ENCODE data around the gene CHST15.
A peak's percentile ranks its signal among the peaks of the same experiment; 100 is the strongest.

Gene CHST15

DNA sequence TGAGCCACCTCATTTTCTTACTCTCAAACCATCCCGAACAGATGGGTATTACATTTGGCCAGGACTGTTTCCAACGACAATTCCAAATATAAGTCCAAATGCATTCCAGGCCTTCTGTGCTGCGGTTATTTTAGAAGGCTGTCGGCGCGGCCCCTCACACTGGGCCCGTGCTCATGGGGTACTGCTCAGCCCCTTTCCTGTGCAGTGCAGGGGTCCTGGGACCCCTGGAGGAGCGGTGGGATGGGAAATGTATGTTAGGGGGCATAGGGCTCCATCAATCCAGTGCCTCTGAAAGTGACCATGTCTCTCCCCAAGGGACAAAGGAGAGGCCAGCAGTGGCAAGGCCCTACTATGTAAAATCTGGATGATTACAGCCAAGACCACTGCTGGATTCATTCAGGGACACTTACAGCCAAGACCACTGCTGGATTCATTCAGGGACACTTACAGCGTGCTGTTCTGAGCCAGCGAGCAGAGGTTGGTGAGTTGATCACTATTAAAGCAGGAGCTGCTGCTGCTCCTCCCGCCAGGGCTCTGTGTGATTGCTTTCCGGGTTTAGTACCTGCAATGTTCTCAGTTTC is 66.3 kb downstream of the CHST15 start:
- no peak for DNase-seq

DNA sequence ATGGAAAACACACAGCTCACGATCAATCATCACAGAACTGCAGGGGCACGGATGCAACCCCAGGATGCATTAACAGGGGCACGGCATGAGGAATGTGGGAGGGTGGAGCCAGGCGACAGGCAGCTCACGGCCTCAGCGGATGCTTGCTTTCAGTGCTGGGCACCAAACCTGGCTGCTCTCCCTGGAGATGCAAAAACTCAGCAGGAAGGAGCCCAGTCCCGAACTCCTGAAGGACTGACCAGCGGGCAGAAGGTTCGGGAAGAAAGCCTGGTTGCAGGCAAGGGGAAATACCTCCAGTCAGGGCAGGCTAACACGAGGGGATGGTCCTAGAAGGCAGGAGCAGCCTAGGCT is 66.8 kb downstream of the CHST15 start:
- DNase-seq = no peak

DNA sequence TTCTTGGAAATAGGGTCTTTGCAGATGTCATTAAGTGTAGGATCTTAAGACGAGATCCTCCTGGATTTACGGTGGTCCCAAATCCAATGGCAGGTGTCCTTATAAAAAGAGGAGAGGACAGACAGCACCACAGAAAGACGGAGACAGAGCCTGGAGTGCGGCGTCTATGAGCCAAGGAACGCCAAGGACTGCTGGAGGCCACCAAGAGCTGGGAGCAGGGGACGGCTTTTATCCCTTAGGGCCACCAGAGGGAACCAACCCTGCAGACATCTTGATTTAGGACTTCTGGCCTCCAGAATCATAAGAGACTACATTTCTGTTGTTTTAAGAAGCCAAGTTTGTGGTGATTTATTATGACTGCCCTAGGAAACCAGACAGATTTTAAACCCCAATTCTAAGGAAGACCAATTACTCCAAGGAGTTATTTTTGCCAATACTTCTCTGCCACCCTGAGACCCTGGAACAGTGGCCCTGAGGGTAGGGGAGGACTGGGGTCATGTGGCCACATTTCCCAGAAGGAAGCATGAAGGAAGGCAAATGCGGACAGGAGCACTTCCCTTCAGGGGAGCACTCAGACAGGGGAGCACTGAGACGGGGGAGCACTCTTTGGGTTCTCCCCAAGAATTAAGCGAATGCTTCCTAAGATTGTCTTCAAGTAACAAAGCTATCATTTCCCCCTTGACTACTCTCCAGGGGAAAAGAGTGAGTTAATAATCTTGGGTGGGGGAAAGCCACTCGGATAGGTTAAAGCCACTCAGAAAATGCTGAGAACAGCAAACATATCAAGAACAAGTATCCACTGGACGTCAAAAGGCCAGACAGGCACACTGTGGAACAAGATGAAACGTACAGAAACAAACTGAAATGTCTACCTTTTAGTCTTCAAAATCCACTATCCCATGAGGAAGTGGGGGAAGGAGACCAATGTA is 67.5 kb downstream of the CHST15 start:
- DNase-seq = no peak

DNA sequence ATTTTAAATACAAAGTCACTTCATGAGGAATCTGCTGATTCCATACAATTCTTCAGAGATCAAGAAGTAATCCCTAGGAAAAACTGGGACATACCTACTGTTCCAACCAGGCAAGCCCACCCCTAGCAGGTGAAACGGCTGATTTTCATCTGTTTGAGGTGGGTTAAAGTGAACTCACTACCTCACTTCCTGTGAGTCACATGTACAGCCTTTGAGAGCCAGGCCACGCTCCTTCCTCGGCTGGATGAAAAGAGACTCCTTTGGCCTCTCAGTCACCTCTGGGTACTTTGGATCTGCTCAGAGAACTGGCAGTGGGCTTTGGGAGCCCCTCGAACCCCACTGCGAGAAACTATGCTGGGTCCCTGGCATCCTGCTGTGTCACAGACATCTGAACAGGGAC is 68.2 kb downstream of the CHST15 start:
- no peak for DNase-seq

GRCh38 chr10:124022066-124022465 is 71.3 kb downstream of the CHST15 start:
- no peak for DNase-seq

DNA sequence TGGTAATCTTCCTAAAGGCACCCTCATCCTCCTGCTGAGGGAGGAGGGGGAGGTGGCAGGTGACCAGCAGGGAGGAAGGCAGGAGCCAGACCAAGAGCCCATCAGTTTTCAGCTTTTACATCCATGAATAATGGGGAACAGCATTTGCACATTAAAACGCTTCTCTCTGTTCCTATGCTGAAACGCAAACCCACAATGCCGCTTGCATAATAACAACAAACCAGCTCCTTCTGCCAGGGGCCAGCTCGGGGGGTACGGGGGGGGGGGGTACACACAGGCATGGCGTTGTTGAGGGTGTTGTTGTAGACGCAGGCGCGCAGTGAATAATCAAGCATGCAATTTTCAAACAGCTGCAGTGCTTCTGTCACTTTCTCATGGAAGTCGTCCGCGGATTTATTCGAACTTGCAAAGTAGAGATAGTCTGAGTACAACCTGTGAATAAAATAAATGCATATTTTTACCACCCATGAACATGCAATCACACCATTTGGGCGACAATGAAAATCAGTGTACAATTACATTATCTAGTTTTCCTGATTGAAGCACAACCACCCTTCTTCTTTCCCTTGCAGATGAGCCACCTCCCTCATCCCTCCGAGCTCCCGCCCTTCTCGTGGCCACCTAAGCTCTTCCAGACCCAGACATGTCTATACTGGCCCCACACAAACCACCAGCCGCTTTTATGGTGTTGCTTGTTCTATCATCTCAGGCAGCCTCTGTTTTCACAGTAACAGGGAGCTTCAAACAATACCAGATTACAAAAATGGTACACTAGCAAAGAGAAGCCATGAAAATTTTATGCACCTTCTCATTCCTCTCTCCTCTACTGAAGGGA is 72.2 kb downstream of the CHST15 start:
- peak; percentile 44 for DNase-seq

DNA sequence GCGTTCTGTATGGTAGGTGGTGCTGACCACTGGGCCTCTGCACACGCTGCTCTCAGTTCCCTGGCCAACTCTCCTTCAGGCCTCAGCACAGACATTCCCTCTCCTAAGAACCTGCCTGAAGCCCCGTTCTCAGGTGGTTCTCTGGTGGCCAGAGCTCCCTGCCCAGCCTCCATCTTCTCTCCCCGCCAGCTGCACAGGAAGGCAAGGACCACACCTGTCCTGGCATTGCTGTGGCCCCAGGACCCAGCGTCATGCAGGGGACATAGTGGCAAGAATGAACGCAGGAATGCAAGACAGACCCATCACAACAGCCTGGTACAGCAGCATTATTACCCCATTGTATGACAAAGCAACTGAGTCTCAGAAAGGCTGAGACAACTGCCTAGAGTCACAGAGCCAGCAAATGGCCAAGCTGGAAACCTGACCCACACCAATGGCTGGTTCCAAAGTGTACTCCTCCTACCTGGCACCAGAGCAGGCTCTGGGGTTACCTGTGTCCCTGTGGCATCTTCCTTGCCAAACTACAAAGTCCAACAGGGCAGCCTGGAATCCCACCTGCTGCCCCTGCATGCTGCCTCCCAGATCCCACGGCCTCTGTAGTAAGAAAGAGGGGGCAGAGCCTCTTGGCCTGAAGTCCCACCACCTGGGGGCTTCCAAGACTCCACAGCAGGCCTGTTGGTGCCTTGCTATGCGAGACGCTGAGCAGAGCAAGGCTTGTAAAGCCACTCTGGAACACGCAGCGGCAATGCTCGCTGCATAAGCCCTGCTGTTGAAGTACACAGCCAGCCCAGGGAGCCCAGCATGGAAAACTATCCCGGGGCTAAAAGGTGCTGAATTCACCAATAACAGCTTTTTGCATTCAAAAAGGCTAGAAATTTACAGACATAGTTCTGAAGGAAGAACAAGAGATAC is 73.3 kb downstream of the CHST15 start:
- no peak for DNase-seq

GRCh38 chr10:124018886-124019525 is 74.4 kb downstream of the CHST15 start:
- no peak for DNase-seq

GRCh38 chr10:124017729-124018128 is 75.7 kb downstream of the CHST15 start:
- DNase-seq = no peak

DNA sequence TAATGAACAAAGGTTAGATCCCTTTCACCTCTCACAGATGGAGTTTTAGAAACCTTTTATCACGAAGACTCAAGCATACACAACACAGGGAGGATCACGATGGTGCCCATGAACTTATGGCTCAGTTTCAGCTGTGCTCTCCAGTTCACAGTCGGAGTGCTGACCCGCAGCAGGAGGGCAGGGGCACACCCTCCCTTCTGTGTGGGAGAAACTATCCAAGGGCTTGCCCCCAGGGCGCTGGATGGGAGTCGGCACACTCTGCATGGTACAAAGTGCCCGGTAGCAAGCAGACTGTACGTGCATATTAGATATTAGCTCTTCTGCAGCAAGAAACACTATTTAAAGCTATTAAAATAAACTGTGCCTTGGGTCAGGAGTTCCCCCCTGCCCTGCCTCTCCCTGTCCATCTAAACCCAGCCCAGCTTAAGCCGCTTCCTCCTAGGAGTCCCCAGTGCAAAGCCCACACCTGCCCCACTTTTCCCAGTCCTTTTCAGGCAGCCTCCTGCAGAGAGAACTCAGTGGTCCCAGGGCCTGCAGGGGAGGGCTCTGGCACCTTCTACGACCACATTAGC is 76.5 kb downstream of the CHST15 start:
- no peak for DNase-seq

GRCh38 chr10:124015991-124016390 is 77.4 kb downstream of the CHST15 start:
- no peak for DNase-seq

DNA sequence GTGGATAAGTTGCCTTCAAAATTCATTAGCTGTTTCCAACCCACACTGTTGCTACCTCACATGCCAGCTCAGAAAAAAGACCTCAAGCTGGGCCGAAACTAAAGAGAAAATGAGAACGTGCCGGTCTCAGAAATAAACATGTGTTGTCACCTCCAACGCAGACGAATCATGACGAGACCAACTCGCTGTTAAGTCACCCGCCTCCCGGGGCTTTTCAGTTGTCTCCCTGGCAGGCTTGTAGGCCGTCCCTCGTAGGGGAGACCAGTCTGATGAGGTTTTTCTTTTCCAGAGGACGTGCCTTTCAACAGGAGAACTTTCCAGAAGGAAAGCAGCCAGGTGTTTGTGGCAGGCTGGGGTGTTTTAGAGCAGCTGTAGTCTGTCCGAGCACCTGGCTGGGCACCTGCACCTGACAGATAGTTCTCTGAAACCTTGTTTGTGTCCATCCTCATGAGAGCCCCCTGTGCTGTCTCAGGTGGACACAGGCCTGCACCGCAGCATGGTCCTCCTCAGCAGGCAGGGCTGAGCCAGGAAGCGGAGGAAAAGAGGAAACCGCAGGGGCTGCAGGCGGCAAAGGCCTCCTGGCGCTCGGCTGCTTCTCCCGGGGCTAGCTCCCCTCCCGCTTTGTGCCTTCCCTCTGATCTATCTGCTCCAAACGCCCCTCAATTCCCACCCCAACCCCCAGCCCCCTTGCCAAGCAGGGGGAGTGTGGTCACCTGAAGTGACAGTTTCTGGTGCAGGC is 78.8 kb downstream of the CHST15 start:
- DNase-seq = no peak

DNA sequence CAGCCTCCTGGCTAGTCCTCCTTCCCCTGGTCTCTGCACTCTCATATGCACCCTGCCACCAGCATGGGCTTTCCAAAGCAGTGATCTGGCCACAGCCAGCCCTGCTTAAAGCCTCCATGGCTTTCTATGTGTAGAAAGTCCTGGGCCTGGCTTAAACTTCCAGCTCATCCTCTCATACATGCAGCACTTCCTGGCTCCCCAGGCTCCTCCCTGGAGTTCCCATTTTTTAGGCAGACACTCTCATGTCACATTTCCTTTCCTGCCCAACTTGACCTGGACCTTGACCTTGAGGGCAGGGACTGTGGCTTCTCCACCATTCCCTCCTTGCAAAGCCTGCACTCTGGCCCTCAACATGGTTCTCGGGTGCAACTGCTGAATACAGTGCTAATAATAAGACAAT is 79.5 kb downstream of the CHST15 start:
- DNase-seq = no peak

DNA sequence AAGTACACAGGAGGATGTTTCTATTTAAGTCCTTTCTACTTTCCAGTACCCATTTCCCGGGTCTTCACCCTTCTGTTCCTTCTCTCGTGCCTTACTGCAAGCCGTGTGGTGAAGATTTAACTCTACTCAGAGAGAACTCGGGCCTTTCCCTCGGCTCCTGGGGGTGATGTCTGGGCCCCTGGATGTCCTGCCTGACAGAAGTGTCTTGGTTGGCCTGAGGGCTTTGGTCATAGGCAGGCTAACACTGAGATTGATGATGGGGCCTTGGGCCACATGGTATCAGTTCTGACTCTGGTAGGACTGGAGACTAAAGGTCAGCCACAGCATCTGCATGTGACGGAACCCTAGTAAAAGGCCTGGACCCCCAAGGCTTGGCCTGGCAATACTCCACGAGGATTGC is 80.4 kb downstream of the CHST15 start:
- DNase-seq = no peak

DNA sequence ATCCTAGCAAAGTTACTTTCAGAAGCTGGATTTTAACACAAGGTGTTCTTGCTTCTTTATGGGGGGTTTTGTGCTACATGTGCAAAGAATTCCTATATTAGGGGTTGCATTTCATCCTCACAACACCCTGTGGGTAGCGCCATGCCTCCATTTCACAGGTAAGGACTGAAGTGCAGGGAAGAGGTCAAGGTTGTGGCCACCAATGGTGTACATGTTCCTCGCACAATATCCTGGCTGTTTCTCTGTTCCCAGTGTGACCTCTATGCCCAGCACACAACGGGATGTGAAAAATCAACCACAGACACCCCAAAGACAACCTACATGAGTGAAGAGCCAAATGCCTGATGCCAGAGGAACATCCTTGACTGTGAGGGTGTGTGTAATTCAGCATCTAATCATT is 80.8 kb downstream of the CHST15 start:
- no peak for DNase-seq

DNA sequence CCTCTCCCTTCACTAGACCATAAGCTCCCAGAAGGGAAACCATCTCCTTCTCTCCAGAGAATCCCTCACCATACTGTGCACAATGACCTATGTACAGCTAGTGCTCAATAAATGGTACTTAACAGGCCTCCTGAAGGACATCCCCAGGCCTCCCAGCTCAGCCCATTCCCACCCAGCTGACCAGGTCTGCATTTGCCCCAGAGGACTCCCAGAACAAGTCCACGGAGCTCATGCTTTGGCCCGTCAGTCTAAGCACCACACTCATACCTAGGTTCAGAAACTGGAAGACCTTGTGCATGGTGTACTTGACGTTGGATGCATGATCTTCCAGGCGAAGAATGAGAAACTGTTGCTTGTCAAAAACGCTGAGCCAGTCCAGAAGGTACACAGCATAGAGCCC is 81.3 kb downstream of the CHST15 start:
- DNase-seq = no peak

GRCh38 chr10:124011464-124011863 is 81.9 kb downstream of the CHST15 start:
- no peak for DNase-seq

DNA sequence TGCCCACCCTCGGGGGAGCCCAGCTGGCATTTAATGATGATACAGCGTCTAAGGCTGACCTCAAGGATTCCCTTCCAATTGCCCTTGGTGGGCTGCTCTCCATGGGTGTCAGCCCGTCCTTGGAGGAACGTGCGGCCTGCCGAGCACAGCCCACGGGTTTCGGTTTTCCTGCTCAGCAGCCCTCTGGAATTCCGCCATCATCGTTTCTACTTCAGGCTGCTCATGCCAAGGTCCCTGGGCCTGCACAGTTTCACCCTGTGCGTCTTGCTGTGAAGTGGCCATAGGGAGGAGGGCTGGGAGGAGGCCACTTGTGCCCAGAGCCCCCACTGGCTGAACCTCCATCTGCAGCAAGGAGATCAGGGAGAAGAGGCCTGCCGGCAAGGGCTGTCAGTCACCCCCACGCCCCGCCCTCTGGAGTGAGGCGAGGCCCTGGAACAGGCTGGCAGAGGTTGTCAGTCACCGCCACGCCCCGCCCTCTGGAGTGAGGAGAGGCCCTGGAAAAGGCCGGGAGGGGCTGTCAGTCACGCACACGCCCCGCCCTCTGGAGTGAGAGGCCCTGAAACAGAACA is 82.8 kb downstream of the CHST15 start:
- DNase-seq = no peak

- no peak for DNase-seq
Measured at GRCh38 chr10:124010024-124010423, 83.4 kb downstream of the CHST15 start.

DNA sequence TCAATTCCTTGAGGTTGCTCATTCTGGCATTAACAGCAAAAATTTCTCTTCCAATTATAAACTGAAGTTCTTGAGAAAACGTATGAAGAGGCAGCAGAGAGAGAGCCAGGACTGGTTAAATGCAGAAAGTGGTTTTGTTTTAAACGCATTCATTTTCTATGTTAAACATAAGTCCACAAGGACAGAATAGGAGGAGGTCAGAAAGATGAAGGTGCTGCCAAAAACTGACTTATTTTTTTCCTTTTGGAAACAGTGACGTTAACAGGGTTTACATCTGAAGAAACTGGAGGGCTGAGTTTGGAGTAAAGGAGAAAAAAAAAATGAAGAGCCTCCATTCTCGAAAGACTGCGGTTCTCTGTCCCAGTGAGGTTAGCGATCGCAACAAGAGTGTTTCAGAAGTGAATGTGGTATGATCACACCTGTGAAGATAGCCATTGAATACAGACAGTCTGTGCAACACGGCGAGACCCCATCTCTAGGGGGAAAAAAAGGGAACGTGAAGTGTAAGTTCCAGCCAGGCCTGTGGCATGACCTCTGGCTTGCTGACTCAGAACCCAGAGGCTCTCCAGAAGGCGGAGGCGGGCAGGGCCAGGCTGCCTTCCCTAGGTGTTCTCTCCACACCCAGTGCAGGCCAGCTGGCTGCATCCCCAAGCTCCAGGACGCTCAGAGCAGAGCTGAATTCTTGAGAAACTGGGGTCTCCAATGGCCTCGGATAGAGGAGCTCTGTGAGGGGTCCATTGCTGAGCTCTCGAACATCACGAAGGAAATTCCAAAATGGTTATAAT is 84.0 kb downstream of the CHST15 start:
- no peak for DNase-seq
